HCEC 1CT (cell line): ENCODE measurements around the gene GTF3A.

Source experiments
- DNase-seq: peaks from one replicate; pipeline ENCODE4 v3.0.0-alpha.2; 2017

Gene GTF3A

GRCh38 chr13:27406178-27406939 is 18.1 kb upstream of the GTF3A start:
- DNase-seq, result peak; percentile 38

GRCh38 chr13:27408074-27408473 is 16.3 kb upstream of the GTF3A start:
- no peak for DNase-seq

GRCh38 chr13:27409013-27409412 is 15.4 kb upstream of the GTF3A start:
- no peak for DNase-seq

DNA sequence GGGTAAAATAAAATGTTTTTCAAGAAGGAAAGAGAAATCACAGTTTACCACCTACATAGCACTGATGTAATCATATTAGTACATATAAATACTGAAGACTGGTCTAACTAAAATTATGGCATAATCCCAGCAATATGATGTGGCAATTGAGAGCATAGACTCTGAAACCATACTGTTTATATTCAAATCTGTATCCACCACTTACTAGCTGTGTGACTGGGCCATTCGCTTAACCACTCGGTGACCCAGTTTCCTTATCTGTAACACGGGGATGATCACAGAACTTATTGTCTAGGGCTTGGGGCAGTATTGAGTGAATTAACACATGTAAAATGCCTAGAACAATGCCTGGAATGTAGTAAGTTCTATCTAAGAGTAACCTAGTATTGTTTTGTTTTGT is 13.1 kb upstream of the GTF3A start:
- no peak for DNase-seq

- no peak for DNase-seq
These were observed 9.3 kb upstream of the GTF3A start for GRCh38 chr13:27415116-27415515.

DNA sequence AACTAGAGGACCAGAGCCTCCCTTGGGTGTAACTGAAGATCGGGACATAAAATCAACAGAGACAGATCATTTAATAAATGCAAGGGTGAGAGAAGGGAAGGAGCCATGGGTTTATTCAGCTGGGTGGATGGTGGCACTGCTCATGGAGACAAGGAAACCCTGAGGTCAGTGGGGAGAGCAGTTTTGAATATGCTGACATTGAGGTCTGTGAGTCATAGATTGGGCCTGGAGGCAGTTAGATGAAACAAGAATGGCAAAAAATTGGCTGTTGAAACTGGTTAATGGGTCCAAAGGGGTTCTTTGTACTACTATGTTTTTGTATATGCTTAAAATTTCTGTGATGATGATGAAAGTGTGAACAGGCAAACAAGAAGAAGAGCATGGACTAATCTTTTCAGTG is 5.1 kb upstream of the GTF3A start:
- no peak for DNase-seq

DNA sequence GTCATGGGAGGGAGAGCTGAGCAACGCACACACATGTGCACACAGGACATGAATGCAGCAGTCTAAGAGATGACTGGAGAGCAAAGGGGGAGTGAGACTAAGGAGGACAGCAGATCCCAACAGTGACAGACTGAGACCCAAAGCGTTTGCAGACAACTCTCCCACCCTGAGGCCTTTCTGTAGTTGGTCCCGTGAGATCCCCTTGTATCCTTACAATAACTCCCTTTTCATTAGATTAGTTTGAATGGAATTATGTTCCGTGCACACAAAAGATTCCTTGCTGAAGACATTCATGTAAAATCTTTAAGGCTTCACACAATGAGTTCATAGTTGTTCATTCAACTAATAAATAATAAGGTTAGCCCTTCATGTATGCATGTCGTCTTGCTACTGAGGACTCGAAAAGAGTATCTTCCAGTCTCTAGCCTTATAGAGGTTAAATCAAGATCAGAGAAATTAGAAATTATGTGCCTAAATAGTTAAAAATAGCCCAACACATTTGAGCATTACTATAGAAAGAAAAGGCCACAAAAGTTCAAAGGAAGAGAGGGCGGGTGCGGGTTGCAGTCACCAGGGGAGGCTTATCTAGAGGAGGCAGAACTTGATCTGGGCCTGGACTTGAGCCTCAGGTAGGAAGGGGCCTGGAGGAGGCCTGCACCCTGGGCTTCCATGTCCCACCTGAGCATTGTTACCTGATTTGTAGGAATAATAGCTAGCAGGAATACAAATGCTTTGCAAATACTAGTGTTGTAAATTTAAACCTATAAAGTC is 3.1 kb upstream of the GTF3A start:
- no peak for DNase-seq

- no peak for DNase-seq
These were observed 1.1 kb upstream of the GTF3A start for GRCh38 chr13:27423333-27423732.

DNA sequence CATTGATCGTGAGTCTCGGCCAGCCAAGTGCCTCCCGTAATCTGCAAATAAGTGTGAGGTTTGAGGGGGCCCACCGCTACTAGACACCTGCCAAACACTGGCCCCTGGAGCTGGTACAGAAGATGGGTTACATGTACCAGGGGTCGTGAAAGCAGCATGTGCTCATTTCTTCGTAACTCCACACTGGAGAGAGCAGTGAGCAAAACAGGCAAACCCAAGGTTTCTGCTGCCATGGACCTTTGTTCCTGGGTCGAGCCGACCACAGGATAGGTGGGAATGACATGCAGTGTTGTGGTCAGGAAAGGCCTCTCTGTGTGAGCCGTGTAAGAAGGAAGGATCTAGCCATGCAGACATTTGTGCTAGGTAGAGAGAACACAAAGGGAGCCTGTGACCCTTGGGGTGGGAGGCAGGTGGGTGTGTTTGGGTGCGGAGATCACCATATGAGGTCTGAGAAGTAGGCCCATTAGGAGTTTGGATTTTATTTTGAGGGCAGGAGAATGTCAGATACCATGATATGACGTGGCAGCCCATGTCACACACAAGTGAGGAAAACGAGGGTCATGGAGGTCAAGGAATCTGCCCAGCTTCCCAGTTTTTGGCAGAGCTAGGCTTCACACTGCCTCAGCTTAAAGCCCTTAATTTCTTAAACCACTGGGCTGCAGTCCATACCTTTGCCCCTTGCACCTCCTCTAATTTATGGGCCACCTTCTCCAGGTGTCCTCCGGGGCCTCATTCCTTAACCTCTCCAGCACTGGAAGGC is 919 bp downstream of the GTF3A start:
- peak; percentile 26 for DNase-seq

DNA sequence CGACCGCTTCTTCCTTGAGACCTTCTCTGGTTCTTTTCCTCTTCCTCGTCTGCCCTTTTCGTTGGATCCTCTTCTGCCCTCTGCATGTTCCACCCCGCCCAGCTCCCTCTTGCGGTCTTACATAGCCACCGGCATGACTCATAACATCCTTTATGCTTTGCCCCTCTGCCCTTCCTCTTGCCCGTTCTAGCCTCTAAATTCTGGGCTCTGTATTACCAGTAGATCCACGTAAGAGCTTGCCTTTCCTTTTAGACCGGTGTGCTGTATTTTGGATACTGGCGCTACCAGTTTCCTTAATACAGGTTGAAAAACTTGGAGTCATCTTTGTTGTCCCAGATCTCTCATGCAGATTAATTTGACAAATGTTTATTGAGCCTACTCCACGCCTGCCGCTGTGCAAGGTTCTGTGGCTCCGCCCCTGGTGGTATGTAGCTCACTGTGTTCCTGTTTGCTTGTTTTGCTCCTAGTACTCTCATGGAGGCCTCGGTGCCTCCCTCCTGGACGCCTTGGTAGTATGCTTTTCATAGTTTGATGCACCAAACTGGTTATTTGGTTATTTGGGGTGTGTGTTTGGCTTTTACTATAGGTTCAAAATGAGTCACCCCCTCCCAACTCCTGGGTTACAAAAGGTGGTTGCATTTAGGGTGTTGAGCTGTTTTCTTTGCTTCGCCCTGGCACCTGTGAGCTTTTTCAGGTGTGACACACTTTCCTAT is 1.7 kb downstream of the GTF3A start:
- peak; percentile 82 for DNase-seq

DNA sequence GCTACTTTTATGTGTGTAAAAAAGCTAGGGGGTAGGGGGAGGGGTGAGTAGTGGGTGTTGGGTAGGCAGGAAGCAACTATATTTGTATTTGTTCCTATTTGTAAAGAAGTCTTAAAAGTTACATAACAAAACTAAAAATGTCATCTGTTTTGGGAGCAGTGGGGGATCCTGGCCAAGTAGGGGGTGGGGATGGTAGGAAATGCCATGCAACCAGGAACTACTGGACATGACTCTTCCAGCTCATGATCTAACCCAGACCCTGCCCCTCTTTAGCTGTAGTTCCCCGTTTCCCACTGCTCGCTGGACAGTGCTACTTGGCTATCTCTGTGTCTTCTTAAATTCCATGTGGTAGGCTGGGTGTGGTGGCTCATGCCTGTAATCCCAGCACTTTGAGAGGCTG is 3.2 kb downstream of the GTF3A start:
- no peak for DNase-seq

- DNase-seq, result no peak
These were observed 3.7 kb downstream of the GTF3A start for GRCh38 chr13:27428160-27428559.

DNA sequence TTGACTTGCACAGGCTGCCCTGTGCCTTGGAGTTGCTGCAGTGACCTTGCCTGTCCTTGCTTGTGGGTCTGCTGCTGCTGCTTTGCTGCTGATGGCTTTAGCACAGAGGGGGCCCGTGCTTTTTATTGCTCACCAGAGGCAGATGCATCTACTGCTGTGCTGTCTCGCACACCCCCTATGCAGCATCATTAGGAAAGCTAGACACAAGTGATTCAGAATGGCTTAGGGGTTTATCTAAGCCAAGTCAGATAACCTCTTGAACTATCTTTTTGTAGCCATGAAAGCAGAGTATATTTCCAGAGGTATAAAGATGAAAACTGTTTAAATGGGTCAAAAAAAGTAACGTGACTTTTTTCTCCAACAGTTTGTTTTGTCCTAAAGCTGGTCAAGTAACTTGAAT is 7.8 kb downstream of the GTF3A start:
- no peak for DNase-seq

- no peak for DNase-seq
These were observed 8.3 kb downstream of the GTF3A start for GRCh38 chr13:27432611-27433210.

GRCh38 chr13:27437126-27437525 is 12.7 kb downstream of the GTF3A start:
- no peak for DNase-seq

DNA sequence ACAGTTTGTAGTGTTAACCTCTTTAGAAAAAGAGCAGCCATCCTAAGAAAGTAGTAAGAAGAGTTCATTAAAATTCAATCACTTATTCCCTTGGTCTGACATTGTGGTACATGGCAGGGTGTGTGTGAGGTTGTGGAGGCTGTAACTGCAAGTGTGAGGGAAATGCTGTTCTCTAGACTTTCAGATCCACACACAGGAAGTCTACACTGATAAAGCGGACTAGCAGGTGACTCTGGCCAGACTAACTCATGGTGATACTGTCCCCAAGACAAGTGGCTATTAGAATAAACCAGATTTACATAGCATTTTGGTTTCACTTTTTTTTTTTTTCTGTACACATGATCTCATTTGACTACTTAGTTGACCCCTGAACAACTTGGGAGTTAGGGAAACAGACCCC is 16.0 kb downstream of the GTF3A start:
- no peak for DNase-seq

GRCh38 chr13:27442071-27442647 is 17.7 kb downstream of the GTF3A start:
- DNase-seq, result no peak

DNA sequence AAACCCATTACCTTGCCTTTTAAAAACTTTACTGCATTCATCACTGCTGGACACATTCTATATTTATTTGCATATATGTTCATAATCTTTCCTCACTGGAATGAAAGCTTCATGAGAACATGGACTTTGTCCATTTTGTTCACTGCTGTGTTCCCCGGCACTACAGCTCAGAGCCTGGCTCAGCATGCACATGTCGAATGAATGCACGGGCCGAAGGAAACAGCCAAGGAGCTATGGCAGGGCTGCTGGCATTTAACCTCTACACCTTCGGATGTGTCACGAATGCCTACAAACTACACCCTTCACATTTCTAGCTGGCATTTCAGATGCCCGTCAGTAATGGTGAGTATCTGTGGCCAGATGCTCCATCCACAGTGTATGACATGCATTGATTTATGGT is 18.4 kb downstream of the GTF3A start:
- DNase-seq, result no peak

DNA sequence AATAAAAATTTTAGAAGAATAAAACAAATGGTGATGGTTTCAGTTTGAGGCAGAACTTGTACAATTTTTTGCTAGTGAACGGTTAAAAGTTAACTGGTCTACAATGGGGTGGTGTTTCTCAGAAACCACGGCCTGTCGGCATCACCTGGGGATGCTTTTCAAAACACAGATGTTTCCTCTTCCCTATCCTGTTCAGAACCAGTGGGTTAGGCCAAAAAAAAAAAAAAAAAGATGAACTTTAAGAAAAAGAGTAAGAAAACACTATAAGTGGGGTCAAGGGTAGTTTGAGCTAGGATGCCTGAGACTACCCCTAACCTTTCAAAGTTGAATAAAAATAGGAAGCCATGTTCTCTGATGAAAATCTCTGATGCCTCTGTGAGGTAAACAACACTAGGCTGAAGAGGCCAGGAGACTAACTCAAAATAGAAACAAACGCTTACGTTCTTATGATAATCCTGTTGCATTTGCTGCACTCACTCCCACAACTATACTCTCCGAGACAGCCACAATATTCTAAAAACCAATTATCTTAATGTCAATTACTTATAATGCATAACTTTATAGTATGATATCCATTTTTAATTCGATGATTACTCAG is 22.7 kb downstream of the GTF3A start:
- no peak for DNase-seq

GRCh38 chr13:27448308-27448707 is 23.9 kb downstream of the GTF3A start:
- DNase-seq, result no peak

DNA sequence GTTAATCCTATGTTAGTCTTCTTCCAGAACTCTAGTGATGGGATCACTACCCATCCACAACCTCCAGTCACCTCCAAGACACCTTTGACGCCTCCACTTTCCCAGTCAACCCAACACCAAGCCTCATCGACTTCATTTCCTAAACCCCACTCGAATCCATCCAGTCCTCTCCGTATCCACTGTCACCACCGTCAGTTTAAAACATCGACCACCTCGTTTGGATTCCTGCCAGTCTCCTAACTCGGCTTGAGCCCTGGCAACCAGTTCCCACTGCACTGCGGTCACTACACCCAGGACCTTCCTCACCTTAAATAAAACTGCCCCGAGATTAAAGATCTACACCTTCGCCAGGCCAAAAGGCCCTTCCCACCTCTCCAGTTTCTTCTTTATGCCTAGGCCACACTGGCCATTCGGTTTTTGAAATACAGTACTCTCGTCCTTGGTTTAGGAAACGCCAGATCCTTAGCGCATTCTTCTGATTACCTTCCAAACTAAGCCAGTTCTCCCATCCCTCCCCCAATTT is 24.7 kb downstream of the GTF3A start:
- DNase-seq, result no peak
